CD4-positive, CD25-positive, alpha-beta regulatory T cell (primary cell): Measurements from ENCODE around the gene ZNRF3. TPM values are rescaled to one million over a fixed set of nuclear protein-coding genes. Genes with fewer than 3 reads are reported as not detected.
"Not testable (repeated sequence)": the region's sequence is repeated elsewhere in the genome, so short reads cannot be mapped to it uniquely, and the experiment has no call there.

Experiments
- ATAC-seq, 2 donors: fragments of 150-1000 bp; cut with Tn5 transposase; one replicate each; pipeline ENCODE4 v1.10.0; 2021; ENCODE audit warnings: low read depth in 2 of 2, moderate number of reproducible peaks in 2 of 2, moderate library complexity in 1 of 2
- DNase-seq, 3 donors: peaks; one replicate each; pipeline versions ENCODE4 v3.0.0 to v3.0.0-alpha.2; 2012 to 2022; ENCODE audit warnings: mixed read lengths in 1 of 3
- H3K27ac ChIP-seq: one replicate; pipeline ENCODE4 v1.7.0; 2013; ENCODE audit warnings: mild to moderate bottlenecking, low read length; ENCODE audit not compliant: insufficient read depth, poor library complexity, severe bottlenecking
- H3K27me3 ChIP-seq: one replicate; pipeline ENCODE4 v1.7.0; 2013; ENCODE audit warnings: low read length; ENCODE audit not compliant: control insufficient read depth, insufficient read depth
- H3K36me3 ChIP-seq: one replicate; pipeline ENCODE4 v1.7.0; 2013; ENCODE audit warnings: mild to moderate bottlenecking, low read length, moderate library complexity; ENCODE audit not compliant: control insufficient read depth, insufficient read depth
- H3K4me1 ChIP-seq: 2 replicates; pipeline ENCODE4 v1.7.0; 2013; ENCODE audit warnings: mild to moderate bottlenecking, low read length; ENCODE audit not compliant: insufficient read depth, control insufficient read depth, poor library complexity, severe bottlenecking
- H3K4me3 ChIP-seq: one replicate; pipeline ENCODE4 v1.7.0; 2013; ENCODE audit warnings: low read depth, mild to moderate bottlenecking, low read length, moderate library complexity
- H3K9me3 ChIP-seq, 2 experiments: 1 replicate in 1 of 2; 2 replicates in 1 of 2; pipeline ENCODE4 v1.7.0; 2013; ENCODE audit warnings: low read length in 2 of 2, mild to moderate bottlenecking in 1 of 2, moderate library complexity in 1 of 2; ENCODE audit not compliant: control insufficient read depth in 2 of 2
- H3K27ac Mint-ChIP-seq, 3 donors: one replicate each; pipeline ENCODE4 v1.8.0; 2020 to 2022; ENCODE audit warnings: mild to moderate bottlenecking in 3 of 3, mixed read lengths in 3 of 3, moderate library complexity in 2 of 3
- H3K27me3 Mint-ChIP-seq: one replicate; pipeline ENCODE4 v1.8.0; 2022; ENCODE audit warnings: mild to moderate bottlenecking, mixed read lengths
- H3K36me3 Mint-ChIP-seq: one replicate; pipeline ENCODE4 v1.8.0; 2020; ENCODE audit warnings: mixed read lengths
- H3K4me1 Mint-ChIP-seq, 4 donors: one replicate each; pipeline ENCODE4 v1.8.0; 2020 to 2022; ENCODE audit warnings: mixed read lengths in 4 of 4, mild to moderate bottlenecking in 1 of 4
- H3K4me3 Mint-ChIP-seq, 4 donors: one replicate each; pipeline ENCODE4 v1.8.0; 2020 to 2022; ENCODE audit warnings: mild to moderate bottlenecking in 4 of 4, mixed read lengths in 4 of 4, moderate library complexity in 3 of 4
- H3K9me3 Mint-ChIP-seq, 7 donors: one replicate each; pipeline ENCODE4 v1.8.0; 2020 to 2022; ENCODE audit warnings: mixed read lengths in 7 of 7, mild to moderate bottlenecking in 3 of 7, moderate library complexity in 2 of 7
- polyA plus RNA-seq, 4 donors: library from polyadenylated mRNA; unstranded; fragments of 300-500 nt; fragmentation: Illumina TruSeq; gene quantifications; one replicate each; pipeline ENCODE4 v1.2.3, GENCODE V29; 2021
- total RNA-seq: library from RNA; stranded (reverse); gene quantifications from one replicate; pipeline ENCODE4 v1.2.3, GENCODE V29; 2022

Gene ZNRF3
- total and polyA plus RNA-seq, 5 donors from 2014 or later: 0.06 to 0.35 (median 0.24) TPM

DNA sequence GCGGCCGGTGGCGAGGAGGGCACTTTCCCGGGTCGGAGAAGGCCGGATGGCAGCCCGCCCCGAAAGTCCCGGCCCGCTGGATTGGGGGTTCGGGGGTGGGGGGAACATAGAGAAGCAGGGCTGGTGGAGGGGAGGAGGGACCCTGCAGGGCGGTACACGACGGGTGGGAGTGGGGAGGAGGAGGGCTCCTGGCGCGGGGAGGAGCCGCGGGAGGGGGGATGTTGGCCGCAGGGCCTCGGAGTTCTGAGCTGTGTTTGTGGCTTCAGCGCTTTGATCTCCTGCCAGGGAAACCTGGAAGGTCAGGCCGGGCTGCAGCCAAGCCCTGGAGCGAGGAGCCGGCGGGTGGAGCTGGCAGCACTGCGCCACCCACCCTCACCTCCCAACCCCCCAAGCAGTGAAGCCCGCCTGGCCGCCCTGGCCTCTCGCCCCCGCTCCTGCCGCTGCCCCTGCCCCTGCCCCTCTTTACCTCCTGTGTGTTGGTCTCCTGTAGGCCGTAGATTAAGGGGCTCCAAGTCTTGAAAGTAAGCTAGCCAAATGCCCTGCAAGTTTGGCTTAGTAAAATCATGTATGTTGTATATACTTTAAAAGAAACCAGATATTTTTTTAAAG is 147.3 kb downstream of the ZNRF3 start:
- no peaks in the 10 kb centered on the region for H3K36me3 ChIP-seq
- peaks cover 37% of the 10 kb centered on the region for H3K27me3 Mint-ChIP-seq
- H3K4me1 ChIP-seq: peaks cover 6% of the 10 kb centered on the region
- no peak for ATAC-seq
- no peak overlapping the region for H3K27ac Mint-ChIP-seq
- no peaks in the 10 kb centered on the region for H3K9me3 Mint-ChIP-seq
- no peaks in the 10 kb centered on the region for H3K9me3 ChIP-seq
- no peaks in the 10 kb centered on the region for H3K36me3 Mint-ChIP-seq
- H3K4me3 ChIP-seq: no peak overlapping the region
- peaks cover 9% of the 10 kb centered on the region for H3K27me3 ChIP-seq
- H3K27ac ChIP-seq: no peak overlapping the region
- DNase-seq: no peak
- H3K4me1 Mint-ChIP-seq: peaks cover 0 to 13% (median 6%) of the 10 kb centered on the region in 4 donors
- peak overlapping the region in 2 of 4 donors; percentile 50 to 73 for H3K4me3 Mint-ChIP-seq

DNA sequence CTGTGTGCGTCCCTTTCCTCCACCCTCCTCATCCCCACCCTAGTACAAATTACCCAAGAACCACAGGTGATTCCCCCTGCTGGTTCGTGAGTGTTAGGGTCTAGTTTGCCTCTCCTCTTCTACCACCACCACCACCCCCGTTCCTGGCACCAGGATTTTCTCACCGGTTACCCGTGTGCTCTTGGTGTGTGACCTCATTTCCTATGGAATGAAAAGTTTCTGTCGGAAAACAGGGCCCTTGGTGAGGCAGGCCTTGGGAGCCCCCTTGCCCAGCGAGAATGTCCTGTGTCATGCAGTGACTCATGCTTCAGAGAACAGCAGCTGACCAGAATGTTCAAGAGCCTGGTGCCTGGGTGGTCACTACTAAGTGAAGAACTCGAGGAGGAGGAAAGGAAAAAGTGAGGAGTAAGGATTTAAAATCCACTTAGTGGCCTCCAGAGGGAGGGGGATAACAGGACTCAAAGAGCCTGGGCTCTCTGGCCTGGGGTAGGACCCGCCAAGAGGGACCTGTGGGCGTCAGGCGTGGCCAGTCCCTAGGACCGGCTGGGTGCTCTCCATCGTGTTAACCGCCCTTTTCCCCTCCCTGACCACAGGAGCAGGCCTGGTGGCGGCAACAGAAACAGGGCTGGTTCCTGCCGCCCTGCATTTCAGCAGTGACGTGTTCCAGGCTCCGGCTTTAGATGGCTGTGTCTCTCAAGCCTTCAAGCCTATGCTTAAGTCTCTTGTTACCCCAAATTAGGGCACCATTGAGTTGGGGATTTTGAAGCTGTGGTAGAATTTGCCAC is 148.0 kb downstream of the ZNRF3 start:
- Mint-ChIP-seq H3K4me3 (peak overlapping the region in 1 of 4 donors; percentile 73), H3K36me3 (no peaks in the 10 kb centered on the region), H3K4me1 (peaks cover 0 to 13% (median 7%) of the 10 kb centered on the region in 4 donors), H3K27me3 (peaks cover 37% of the 10 kb centered on the region), H3K27ac (no peak overlapping the region), H3K9me3 (no peaks in the 10 kb centered on the region)
- Histone ChIP-seq H3K4me3 (no peak overlapping the region), H3K9me3 (no peaks in the 10 kb centered on the region), H3K4me1 (peaks cover 6% of the 10 kb centered on the region), H3K36me3 (no peaks in the 10 kb centered on the region), H3K27ac (no peak overlapping the region), H3K27me3 (peaks cover 9% of the 10 kb centered on the region)
- ATAC-seq (no peak), DNase-seq (no peak)

DNA sequence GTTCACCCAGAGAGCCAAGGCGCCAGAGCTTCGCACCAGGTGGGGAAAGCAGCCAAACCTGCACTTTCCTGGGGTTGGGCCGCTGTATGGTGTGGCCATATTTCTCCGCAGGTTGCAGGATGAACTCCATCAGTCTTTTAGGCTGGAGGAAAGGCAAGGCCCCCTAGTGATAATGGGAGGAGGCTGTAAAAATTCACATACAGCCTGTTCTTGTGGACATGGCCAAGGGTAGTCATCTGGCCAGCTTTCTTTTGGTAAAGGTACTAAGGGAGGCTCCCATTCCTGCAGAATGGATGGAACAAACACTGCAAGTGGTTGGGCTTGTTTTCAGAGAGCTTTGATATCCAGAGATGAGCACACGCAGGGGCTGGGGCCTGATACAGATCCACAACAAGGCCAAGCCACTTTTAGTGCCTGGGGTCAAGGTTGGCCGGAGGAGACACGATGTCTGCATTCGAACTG is 148.7 kb downstream of the ZNRF3 start:
- H3K27me3 ChIP-seq: peaks cover 9% of the 10 kb centered on the region
- H3K36me3 Mint-ChIP-seq: no peaks in the 10 kb centered on the region
- H3K4me3 ChIP-seq: no peak overlapping the region
- no peak overlapping the region for H3K27ac Mint-ChIP-seq
- H3K9me3 ChIP-seq: no peaks in the 10 kb centered on the region
- H3K4me1 Mint-ChIP-seq: peaks cover 0 to 13% (median 7%) of the 10 kb centered on the region in 4 donors
- H3K4me1 ChIP-seq: peaks cover 6% of the 10 kb centered on the region
- no peak overlapping the region for H3K27ac ChIP-seq
- H3K27me3 Mint-ChIP-seq: peaks cover 37% of the 10 kb centered on the region
- no peaks in the 10 kb centered on the region for H3K36me3 ChIP-seq
- H3K4me3 Mint-ChIP-seq: no peak overlapping the region
- ATAC-seq (no peak), DNase-seq (no peak)
- H3K9me3 Mint-ChIP-seq: no peaks in the 10 kb centered on the region

DNA sequence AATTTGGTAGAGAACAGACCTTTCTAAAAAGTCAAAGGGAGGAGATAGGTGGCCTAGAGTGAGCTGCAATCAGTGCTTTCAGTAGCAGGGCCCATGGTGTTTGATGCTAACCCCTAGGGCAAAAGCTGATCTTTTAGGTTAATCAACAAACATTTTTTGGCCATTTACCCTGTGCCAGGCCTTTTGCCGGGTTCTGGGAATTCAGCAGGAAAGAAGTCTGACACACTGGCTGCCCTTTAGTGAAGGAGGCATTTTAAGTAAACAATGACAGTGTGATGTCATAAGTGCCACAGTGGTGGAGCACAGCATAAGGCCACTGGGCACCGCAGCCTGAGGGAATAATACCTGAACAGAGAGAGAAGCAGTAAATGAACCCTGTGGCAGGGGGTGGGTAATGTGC is 149.2 kb downstream of the ZNRF3 start:
- no peak for ATAC-seq
- no peaks in the 10 kb centered on the region for H3K9me3 Mint-ChIP-seq
- H3K27me3 Mint-ChIP-seq: peaks cover 37% of the 10 kb centered on the region
- Histone ChIP-seq H3K4me1 (peaks cover 6% of the 10 kb centered on the region), H3K27me3 (peaks cover 9% of the 10 kb centered on the region), H3K4me3 (no peak overlapping the region), H3K36me3 (no peaks in the 10 kb centered on the region), H3K9me3 (no peaks in the 10 kb centered on the region), H3K27ac (no peak overlapping the region)
- no peak overlapping the region for H3K4me3 Mint-ChIP-seq
- no peak for DNase-seq
- peaks cover 0 to 13% (median 7%) of the 10 kb centered on the region in 4 donors for H3K4me1 Mint-ChIP-seq
- no peaks in the 10 kb centered on the region for H3K36me3 Mint-ChIP-seq
- no peak overlapping the region for H3K27ac Mint-ChIP-seq

DNA sequence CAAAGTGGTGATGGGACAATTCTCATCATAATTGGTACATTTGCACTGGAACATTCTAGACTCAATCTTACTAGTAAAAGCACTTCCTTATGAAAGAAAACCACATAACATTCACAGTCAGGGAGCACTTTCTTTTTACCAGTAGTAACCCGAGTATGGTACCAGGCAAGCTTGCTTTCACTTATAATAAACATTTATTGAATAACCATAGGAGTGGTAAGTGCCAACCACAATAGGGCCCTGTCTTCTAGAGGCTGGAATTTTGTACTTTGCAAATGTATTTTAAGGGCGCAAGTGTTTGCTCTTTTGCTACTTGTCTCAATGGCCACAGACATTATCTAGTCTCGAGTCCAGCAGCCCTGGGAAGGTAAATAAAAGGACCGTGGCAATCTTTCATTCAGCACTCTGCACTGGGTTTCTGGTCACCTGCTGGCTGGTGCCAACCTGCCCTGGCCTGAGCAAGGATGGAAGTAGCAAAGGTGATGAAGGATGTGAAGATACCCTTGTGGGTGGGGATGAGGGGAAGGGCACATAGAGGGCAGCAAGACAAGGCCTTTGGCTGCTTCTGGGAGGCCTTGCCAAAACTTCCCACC is 154.1 kb downstream of the ZNRF3 start:
- no peak overlapping the region for H3K4me3 Mint-ChIP-seq
- DNase-seq: no peak
- no peaks in the 10 kb centered on the region for H3K9me3 Mint-ChIP-seq
- no peaks in the 10 kb centered on the region for H3K9me3 ChIP-seq
- no peaks in the 10 kb centered on the region for H3K36me3 Mint-ChIP-seq
- no peaks in the 10 kb centered on the region for H3K27me3 ChIP-seq
- no peak for ATAC-seq
- H3K27ac Mint-ChIP-seq: no peak overlapping the region
- H3K4me1 ChIP-seq: no peaks in the 10 kb centered on the region
- H3K4me1 Mint-ChIP-seq: peaks cover 0 to 3% (median 0%) of the 10 kb centered on the region in 4 donors
- H3K36me3 ChIP-seq: no peaks in the 10 kb centered on the region
- H3K27me3 Mint-ChIP-seq: no peaks in the 10 kb centered on the region
- H3K27ac ChIP-seq: no peak overlapping the region
- no peak overlapping the region for H3K4me3 ChIP-seq

DNA sequence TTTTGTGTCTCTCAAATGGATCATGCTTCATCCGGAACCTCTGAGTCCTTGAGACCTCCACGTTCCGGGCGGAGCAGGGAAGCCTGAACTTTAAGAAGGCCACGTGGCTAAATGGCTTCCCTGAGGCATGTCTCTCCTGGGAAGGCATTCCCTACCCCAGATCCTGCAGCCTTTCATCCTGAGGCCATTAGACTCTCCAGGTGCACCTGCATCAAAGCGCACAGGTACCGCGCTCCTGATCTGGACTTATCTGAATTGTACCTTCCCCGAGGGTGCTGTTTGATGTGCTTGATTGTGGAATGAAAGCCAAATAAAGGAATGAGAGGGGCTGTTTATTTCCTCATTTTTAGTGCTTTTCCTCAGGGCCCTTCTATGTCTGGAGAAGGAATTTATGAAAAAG is 155.8 kb downstream of the ZNRF3 start:
- H3K4me1 ChIP-seq: no peaks in the 10 kb centered on the region
- Mint-ChIP-seq H3K27ac (no peak overlapping the region), H3K27me3 (no peaks in the 10 kb centered on the region), H3K36me3 (no peaks in the 10 kb centered on the region), H3K9me3 (no peaks in the 10 kb centered on the region), H3K4me1 (peaks cover 0 to 3% (median 0%) of the 10 kb centered on the region in 4 donors), H3K4me3 (no peak overlapping the region)
- H3K27ac ChIP-seq: no peak overlapping the region
- no peak overlapping the region for H3K4me3 ChIP-seq
- DNase-seq (no peak), ATAC-seq (no peak)
- H3K36me3 ChIP-seq: no peaks in the 10 kb centered on the region
- no peaks in the 10 kb centered on the region for H3K27me3 ChIP-seq
- no peaks in the 10 kb centered on the region for H3K9me3 ChIP-seq

DNA sequence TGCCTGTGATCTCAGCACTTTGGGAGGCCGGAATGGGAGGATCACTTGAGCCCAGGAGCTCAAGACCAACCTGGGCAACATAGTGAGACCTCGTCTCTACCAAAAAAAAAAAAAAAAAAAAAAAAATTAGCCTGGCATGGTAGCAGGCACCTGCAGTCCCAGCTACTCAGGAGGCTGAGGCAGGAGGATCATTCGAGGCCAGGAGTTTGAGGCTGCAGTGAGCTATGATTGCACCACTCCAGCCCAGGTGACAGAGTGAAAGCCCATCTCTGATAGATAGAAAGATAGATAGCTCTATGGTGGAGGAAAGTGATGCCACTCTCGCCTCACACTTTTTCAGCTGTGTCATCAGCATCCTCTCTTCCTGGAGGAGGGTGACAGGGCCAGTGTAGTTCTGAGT is 156.3 kb downstream of the ZNRF3 start:
- not testable (repeated sequence) for H3K36me3 ChIP-seq, H3K4me1 ChIP-seq, H3K36me3 Mint-ChIP-seq, H3K4me3 Mint-ChIP-seq, H3K27ac Mint-ChIP-seq, H3K9me3 ChIP-seq, H3K27me3 Mint-ChIP-seq, DNase-seq, H3K4me3 ChIP-seq, H3K27me3 ChIP-seq, H3K27ac ChIP-seq, H3K4me1 Mint-ChIP-seq, ATAC-seq, H3K9me3 Mint-ChIP-seq
